ENCODE data around the gene FUBP1.
"Not testable (repeated sequence)": the region's sequence is repeated elsewhere in the genome, so short reads cannot be mapped to it uniquely, and the experiment has no call there.

The FUBP1 gene

GRCh38 chr1:77996734-77997133 is 17.9 kb upstream of the FUBP1 start:
- Mint-ChIP-seq H3K4me3 (no peak overlapping the region), H3K27me3 (no peaks in the 10 kb centered on the region), H3K27ac (no peak overlapping the region), H3K9me3 (no peaks in the 10 kb centered on the region), H3K36me3 (peaks cover 5% of the 10 kb centered on the region), H3K4me1 (peaks cover 12% of the 10 kb centered on the region)

GRCh38 chr1:77994117-77994705 is 15.3 kb upstream of the FUBP1 start:
- Mint-ChIP-seq H3K27ac (no peak overlapping the region), H3K9me3 (no peaks in the 10 kb centered on the region), H3K36me3 (peaks cover 5% of the 10 kb centered on the region), H3K4me1 (peaks cover 21% of the 10 kb centered on the region), H3K27me3 (no peaks in the 10 kb centered on the region), H3K4me3 (no peak overlapping the region)

GRCh38 chr1:77991638-77992037 is 12.8 kb upstream of the FUBP1 start:
- no peak overlapping the region for H3K27ac Mint-ChIP-seq

GRCh38 chr1:77990629-77991204 is 11.8 kb upstream of the FUBP1 start:
- Mint-ChIP-seq H3K4me1 (peaks cover 51% of the 10 kb centered on the region), H3K27me3 (no peaks in the 10 kb centered on the region), H3K27ac (no peak overlapping the region), H3K4me3 (no peak overlapping the region), H3K36me3 (peaks cover 7% of the 10 kb centered on the region), H3K9me3 (no peaks in the 10 kb centered on the region)

More at GRCh38 chr1:77991638-77992037, 12.8 kb upstream of the FUBP1 start:
- Mint-ChIP-seq H3K4me3 (no peak overlapping the region), H3K9me3 (no peaks in the 10 kb centered on the region), H3K36me3 (peaks cover 4% of the 10 kb centered on the region), H3K4me1 (peaks cover 42% of the 10 kb centered on the region), H3K27me3 (no peaks in the 10 kb centered on the region)

- H3K27ac Mint-ChIP-seq, result peak overlapping the region; percentile 20
- H3K36me3 Mint-ChIP-seq, result peaks cover 7% of the 10 kb centered on the region
- peaks cover 55% of the 10 kb centered on the region for H3K4me1 Mint-ChIP-seq
- H3K9me3 Mint-ChIP-seq, result no peaks in the 10 kb centered on the region
- no peak overlapping the region for H3K4me3 Mint-ChIP-seq
- no peaks in the 10 kb centered on the region for H3K27me3 Mint-ChIP-seq
Observed at GRCh38 chr1:77989744-77990143, 10.9 kb upstream of the FUBP1 start.

- no peaks in the 10 kb centered on the region for H3K9me3 Mint-ChIP-seq
- peaks cover 67% of the 10 kb centered on the region for H3K4me1 Mint-ChIP-seq
- H3K27ac Mint-ChIP-seq, result no peak overlapping the region
- H3K36me3 Mint-ChIP-seq, result peaks cover 6% of the 10 kb centered on the region
- H3K27me3 Mint-ChIP-seq, result no peaks in the 10 kb centered on the region
- H3K4me3 Mint-ChIP-seq, result no peak overlapping the region
Observed at GRCh38 chr1:77987919-77988318, 9.0 kb upstream of the FUBP1 start.

GRCh38 chr1:77986810-77987209 is 7.9 kb upstream of the FUBP1 start:
- Mint-ChIP-seq H3K9me3 (no peaks in the 10 kb centered on the region), H3K36me3 (peaks cover 6% of the 10 kb centered on the region), H3K4me3 (no peak overlapping the region), H3K27ac (no peak overlapping the region), H3K27me3 (no peaks in the 10 kb centered on the region), H3K4me1 (peaks cover 70% of the 10 kb centered on the region)

- H3K27me3 Mint-ChIP-seq, result no peaks in the 10 kb centered on the region
- H3K36me3 Mint-ChIP-seq, result peaks cover 9% of the 10 kb centered on the region
- H3K27ac Mint-ChIP-seq, result peak overlapping the region; percentile 49
- no peaks in the 10 kb centered on the region for H3K9me3 Mint-ChIP-seq
- H3K4me1 Mint-ChIP-seq, result peaks cover 71% of the 10 kb centered on the region
- no peak overlapping the region for H3K4me3 Mint-ChIP-seq
Observed at GRCh38 chr1:77984629-77985028, 5.8 kb upstream of the FUBP1 start.

GRCh38 chr1:77983997-77984355 is 5.1 kb upstream of the FUBP1 start:
- Mint-ChIP-seq H3K27me3 (no peaks in the 10 kb centered on the region), H3K9me3 (no peaks in the 10 kb centered on the region), H3K27ac (peak overlapping the region; percentile 59), H3K4me3 (no peak overlapping the region), H3K4me1 (peaks cover 65% of the 10 kb centered on the region), H3K36me3 (peaks cover 9% of the 10 kb centered on the region)

GRCh38 chr1:77983352-77983996 is 4.6 kb upstream of the FUBP1 start:
- H3K27ac Mint-ChIP-seq, result peak overlapping the region; percentile 59
- not testable (repeated sequence) for H3K4me3 Mint-ChIP-seq, H3K9me3 Mint-ChIP-seq, H3K27me3 Mint-ChIP-seq, H3K36me3 Mint-ChIP-seq
- peaks cover 60% of the 10 kb centered on the region for H3K4me1 Mint-ChIP-seq

GRCh38 chr1:77978293-77978968 is 441 bp downstream of the FUBP1 start:
- no peaks in the 10 kb centered on the region for H3K27me3 Mint-ChIP-seq
- no peak overlapping the region for H3K27ac Mint-ChIP-seq
- peaks cover 43% of the 10 kb centered on the region for H3K4me1 Mint-ChIP-seq
- peaks cover 18% of the 10 kb centered on the region for H3K36me3 Mint-ChIP-seq
- no peak overlapping the region for H3K4me3 Mint-ChIP-seq
- H3K9me3 Mint-ChIP-seq, result no peaks in the 10 kb centered on the region

GRCh38 chr1:77977989-77978292 is 931 bp downstream of the FUBP1 start:
- H3K36me3 Mint-ChIP-seq, result peaks cover 19% of the 10 kb centered on the region
- H3K27ac Mint-ChIP-seq, result no peak overlapping the region
- H3K9me3 Mint-ChIP-seq, result no peaks in the 10 kb centered on the region
- H3K27me3 Mint-ChIP-seq, result no peaks in the 10 kb centered on the region
- H3K4me3 Mint-ChIP-seq, result no peak overlapping the region
- peaks cover 45% of the 10 kb centered on the region for H3K4me1 Mint-ChIP-seq

GRCh38 chr1:77976433-77977076 is 2.3 kb downstream of the FUBP1 start:
- Mint-ChIP-seq H3K27me3 (no peaks in the 10 kb centered on the region), H3K4me1 (peaks cover 52% of the 10 kb centered on the region), H3K27ac (peak overlapping the region; percentile 92), H3K4me3 (no peak overlapping the region), H3K36me3 (peaks cover 22% of the 10 kb centered on the region), H3K9me3 (no peaks in the 10 kb centered on the region)

- H3K4me3 Mint-ChIP-seq, result peak overlapping the region; percentile 91
- H3K9me3 Mint-ChIP-seq, result no peaks in the 10 kb centered on the region
- peaks cover 24% of the 10 kb centered on the region for H3K36me3 Mint-ChIP-seq
- H3K27me3 Mint-ChIP-seq, result no peaks in the 10 kb centered on the region
- peak overlapping the region; percentile 94 for H3K27ac Mint-ChIP-seq
- peaks cover 53% of the 10 kb centered on the region for H3K4me1 Mint-ChIP-seq
Observed at GRCh38 chr1:77975907-77976306, 3.0 kb downstream of the FUBP1 start.

- no peaks in the 10 kb centered on the region for H3K9me3 Mint-ChIP-seq
- peaks cover 52% of the 10 kb centered on the region for H3K4me1 Mint-ChIP-seq
- peak overlapping the region; percentile 94 for H3K27ac Mint-ChIP-seq
- H3K36me3 Mint-ChIP-seq, result peaks cover 24% of the 10 kb centered on the region
- H3K4me3 Mint-ChIP-seq, result peak overlapping the region; percentile 91
- no peaks in the 10 kb centered on the region for H3K27me3 Mint-ChIP-seq
Observed at GRCh38 chr1:77975386-77975785, 3.5 kb downstream of the FUBP1 start.

GRCh38 chr1:77972080-77972479 is 6.8 kb downstream of the FUBP1 start:
- H3K36me3 Mint-ChIP-seq, result peaks cover 41% of the 10 kb centered on the region
- peak overlapping the region; percentile 73 for H3K4me3 Mint-ChIP-seq
- no peaks in the 10 kb centered on the region for H3K9me3 Mint-ChIP-seq
- peaks cover 76% of the 10 kb centered on the region for H3K4me1 Mint-ChIP-seq
- H3K27ac Mint-ChIP-seq, result peak overlapping the region; percentile 59
- H3K27me3 Mint-ChIP-seq, result no peaks in the 10 kb centered on the region

All from activated naive CD4-positive, alpha-beta T cell treated with anti-CD3 and anti-CD28 coated beads, Interleukin-2, amount 50 U/mL, for 24 hours (primary cell).